Superior temporal gyrus (tissue), 1 donor: ENCODE data around the gene COX10.
"Not testable (repeated sequence)": the region's sequence is repeated elsewhere in the genome, so short reads cannot be mapped to it uniquely, and the experiment has no call there.

Experiments used
- DNase-seq: peaks from one replicate; pipeline ENCODE4 v3.0.0-alpha.2; 2016; ENCODE audit errors: extremely low spot score

COX10 gene

DNA sequence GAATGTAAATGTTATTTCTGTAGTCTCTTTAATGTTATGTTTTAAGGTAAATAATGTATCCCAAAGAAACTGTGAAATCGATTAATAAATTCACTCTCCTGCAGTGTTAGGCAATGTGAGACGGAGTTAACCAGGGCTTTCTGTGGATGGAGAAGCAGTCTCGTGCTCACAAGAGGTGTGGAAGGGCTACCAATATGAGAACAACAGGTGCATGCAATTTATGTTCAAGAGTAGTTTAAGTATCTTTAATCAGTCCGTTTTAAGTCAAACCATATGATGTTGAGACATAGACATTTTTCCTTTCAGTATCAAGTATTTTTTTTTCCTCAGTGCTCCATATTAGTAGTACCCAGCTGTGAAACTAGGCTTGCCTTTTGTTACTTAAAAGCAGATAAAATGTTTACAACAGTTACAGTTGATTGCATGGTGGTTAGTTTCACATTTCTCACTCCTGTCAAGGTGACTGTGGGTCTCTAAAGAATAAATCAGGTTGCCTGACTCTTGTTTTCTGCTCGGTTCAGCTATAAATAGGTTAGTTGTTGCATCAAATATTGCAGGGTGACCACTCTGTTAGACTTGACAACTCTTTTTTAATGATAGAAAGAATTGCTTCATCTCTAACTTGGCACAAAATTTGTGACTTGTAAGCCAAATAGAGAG is 54.4 kb downstream of the COX10 start:
- DNase-seq: no peak

DNA sequence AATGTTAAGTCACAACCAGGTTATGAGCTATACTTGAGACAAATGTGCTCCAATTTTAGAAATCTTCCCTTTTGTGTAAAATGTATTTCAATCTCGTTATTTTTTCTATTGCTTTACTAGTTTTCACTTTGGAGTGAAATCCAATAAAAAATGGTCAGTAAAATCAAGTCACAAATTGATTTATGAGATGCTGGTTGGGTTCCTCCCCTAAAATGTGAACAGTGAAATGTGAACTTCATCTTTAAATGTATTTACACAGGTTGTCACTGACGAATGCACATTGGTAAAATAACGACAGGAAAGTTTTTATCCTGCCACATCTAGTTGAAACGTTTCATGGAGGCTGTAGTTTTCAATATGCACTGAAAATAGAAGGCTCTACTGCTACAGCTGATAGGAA is 55.5 kb downstream of the COX10 start:
- no peak for DNase-seq

- peak; percentile 22 for DNase-seq
Observed at GRCh38 chr17:14125518-14126137, 56.3 kb downstream of the COX10 start.

GRCh38 chr17:14133104-14133503 is 63.8 kb downstream of the COX10 start:
- DNase-seq: no peak

DNA sequence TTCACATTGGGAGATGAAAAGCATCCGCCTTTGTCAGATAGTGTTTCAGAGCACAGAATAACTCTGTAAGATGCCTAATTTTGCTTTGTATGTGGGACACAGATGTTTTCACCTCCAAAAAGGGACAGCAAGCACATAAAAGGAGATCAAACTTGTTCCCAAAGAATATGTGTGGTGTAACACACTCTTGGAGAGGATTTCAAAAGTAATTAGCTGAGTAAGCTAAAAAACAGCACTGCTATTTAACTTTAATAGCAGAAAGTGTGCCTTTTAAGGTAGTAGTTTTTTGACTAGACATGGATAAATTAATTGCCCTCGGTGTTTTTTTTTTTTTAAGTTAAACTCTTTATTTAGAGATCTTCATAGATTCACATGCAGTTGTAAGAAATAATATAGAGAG is 65.2 kb downstream of the COX10 start:
- peak; percentile 20 for DNase-seq

DNA sequence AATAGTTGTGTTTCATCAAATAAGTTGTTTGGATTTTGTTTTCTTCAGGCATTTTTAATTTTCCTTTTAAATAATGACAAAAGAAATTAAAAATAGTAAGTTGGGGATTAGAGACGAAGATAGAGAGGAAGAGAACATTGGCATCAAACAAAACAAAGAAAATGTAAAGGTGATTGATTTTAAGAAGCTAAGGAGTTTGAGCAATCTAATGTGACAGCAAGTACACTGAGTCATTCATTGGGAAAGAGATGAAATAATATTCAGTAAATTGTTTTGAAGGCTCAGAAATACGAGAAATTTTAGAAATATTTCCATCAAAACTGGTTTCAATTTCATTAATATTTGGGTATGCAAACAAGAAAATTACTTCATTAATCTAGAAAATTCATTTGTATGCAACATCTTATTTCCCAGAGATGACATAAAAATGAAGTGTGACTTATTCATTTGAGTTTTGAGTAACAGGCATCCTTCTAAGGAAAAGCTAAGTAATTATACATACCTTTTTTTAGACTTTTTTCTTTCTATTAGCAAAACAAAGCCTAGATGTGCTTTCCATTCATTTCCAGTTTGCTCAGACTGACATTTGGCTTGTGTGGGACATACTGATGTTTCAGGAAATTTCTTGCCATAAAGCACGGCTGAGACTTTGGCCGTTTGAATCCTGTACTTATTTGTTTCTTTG is 66.7 kb downstream of the COX10 start:
- DNase-seq: no peak

GRCh38 chr17:14138649-14139048 is 69.3 kb downstream of the COX10 start:
- DNase-seq: no peak

GRCh38 chr17:14143688-14144087 is 74.4 kb downstream of the COX10 start:
- no peak for DNase-seq

DNA sequence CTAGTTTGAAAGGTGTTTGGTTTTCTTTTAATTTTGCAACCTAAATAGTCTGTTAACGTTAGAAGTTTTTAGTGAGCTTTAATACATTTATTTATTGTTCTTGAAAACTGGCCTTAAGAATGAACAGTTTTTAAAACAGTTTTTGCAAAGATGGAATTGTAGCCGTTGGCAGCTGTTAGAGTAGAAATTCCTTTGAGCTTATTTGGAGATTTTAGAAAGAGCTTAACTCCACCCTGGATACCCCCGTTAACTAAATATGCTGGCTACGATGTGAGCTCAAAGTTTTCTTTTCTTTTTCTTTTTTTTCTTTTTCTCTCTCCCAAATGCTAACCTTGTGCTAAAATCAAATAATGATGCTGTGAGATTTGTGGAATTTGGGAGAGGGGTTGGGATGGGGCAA is 75.2 kb downstream of the COX10 start:
- no peak for DNase-seq

- no peak for DNase-seq
Observed at GRCh38 chr17:14149751-14150150, 80.4 kb downstream of the COX10 start.

DNA sequence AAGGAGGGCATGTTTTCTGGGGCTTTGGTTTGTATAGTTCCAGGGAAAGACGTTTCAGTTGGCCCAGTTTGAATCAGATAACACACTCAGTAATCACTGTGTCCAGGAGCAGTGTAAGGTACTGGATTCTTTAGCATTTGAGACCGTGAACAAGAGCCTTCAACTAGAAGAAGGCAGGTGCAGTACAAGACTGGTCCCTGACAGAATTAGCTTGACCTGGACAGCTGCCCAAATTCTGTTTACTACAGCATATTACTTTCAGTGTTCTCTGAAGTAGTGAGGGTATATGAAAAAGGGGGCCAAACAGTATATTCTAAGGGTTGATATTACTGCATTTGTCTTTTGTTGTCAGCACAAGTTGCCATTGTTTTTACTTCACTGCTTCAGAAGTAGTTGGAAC is 81.3 kb downstream of the COX10 start:
- DNase-seq: no peak

DNA sequence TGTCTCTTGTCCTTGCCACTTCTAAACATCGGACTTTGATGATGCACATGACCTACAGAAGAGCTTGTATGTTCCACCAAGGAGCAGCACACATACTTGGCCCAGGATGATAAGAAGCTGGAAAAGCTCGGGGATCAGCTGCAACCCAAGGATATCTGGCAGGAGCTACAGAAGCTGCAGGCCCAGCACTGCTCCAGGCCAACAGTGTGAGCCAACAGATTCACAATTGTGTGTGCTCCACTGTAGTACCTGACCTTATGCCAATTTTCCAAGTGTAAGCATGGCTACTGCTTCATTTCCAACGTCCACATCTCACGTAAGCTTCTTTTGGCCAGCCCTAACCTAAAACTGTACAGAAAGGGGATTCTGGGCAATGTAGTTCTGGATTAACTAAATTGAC is 83.4 kb downstream of the COX10 start:
- no peak for DNase-seq

GRCh38 chr17:14153374-14153773 is 84.1 kb downstream of the COX10 start:
- DNase-seq: no peak

DNA sequence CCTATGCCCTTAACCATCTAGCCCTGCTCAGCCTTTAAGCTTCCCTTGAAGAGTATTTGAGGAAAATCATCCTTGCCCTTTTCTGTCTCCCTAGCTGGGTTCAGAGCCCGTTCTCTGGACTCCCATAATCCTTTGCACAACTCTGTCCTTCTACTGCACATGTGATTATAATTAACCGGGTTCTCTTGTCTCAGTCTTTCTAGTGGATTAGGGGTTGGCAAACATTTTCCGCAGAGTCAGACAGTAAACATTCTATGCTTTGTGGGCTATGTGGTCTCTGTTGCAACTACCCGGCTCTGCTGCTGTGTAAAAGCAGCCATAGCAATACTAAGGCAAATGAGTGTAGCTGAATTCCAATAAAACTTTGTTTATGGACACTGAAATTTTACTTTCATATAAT is 87.4 kb downstream of the COX10 start:
- no peak for DNase-seq

DNA sequence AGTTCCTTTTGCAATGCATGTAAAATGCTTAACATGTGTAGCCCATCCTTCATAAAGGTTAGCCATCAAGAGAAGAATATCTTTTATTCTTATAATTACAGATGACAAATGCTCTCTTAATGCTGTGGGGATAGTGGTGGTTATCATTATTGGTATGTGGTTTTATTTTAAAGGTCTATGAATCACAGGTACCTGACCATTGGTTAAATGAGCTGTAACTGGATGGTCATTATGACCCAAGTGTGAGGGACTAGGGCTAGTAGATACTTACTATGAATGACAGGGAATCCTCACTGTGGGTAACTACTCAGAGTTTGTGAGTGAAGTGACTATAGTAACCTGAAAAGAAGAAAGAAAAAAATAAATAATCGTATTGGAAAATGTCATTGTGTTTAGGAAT is 88.5 kb downstream of the COX10 start:
- no peak for DNase-seq

DNA sequence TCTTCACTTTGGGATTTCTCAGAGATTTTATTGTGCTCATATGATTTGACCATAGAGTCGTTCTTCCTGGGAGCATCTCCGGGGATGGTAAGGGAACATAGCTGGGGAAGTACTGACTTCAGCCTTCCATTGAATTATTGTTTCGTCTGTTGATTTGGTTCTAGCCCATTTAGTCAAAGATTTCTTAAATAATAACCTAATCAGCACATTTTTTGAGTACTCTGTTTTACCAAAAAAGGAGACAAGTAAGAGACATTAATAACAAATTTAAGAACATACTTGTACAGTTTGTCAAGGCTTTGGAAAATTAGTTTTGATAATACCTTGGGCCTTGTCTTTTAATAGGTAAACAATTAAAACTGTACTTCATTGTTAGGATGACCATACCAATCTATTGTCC is 89.4 kb downstream of the COX10 start:
- no peak for DNase-seq

DNA sequence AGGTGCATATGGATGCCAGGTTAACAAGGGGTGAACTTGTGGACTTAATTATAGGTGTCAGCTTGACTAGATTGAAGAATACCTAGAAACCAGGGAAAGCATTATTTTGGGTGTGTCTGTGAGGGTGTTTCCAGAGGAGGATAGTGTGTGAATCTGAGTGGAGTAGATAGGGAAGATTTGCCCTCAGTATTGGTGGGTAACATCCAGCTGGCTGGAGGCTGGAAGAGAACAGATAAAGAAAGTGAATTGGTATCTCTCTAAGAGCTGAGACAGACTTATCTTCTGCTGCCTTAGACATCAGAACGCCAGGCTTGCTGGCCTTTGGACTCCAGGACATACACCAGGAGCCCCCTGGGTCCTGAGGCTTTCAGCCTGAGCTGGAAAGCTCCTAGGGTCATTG is 92.1 kb downstream of the COX10 start:
- DNase-seq: no peak

- DNase-seq: no peak
Observed at GRCh38 chr17:14165616-14166015, 96.3 kb downstream of the COX10 start.

DNA sequence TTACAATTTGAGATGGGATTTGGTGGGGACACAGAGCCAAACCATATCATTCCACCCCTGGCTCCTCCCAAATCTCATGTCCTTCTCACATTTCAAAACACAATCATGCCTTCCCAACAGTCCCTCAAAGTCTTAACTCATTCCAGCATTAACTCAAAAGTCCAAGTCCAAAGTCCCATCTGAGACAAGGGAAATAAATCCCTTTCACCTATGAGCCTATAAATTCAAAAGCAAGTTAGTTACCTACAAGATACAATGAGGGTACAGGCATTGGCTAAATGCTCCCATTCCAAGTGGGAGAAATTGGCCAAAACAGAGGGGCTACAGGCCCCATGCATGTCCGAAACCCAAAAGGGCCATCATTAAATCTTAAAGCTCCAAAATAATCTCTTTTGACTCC is 98.5 kb downstream of the COX10 start:
- not testable (repeated sequence) for DNase-seq

- DNase-seq: no peak
Observed at GRCh38 chr17:14168582-14168981, 99.3 kb downstream of the COX10 start.

- no peak for DNase-seq
Observed at GRCh38 chr17:14169287-14169686, 100.0 kb downstream of the COX10 start.

DNA sequence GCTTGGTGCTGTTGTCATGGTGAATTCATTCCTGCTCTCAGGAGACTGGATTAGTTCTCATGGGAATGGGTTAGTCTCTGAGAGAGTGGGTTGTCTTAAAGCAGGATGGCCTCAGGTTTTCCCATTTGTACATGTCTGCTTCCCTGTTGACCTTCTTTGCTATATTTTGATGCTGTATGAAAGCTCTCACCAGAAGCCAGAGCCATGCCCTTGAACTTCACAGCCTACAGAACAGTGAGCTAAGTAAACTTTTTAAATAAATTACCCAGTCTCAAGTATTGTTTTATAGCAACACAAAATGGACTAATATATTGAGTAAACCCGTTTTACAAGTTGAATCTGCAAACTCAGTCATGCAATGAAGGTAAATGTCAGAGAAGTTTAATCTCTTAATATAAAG is 100.6 kb downstream of the COX10 start:
- DNase-seq: no peak

DNA sequence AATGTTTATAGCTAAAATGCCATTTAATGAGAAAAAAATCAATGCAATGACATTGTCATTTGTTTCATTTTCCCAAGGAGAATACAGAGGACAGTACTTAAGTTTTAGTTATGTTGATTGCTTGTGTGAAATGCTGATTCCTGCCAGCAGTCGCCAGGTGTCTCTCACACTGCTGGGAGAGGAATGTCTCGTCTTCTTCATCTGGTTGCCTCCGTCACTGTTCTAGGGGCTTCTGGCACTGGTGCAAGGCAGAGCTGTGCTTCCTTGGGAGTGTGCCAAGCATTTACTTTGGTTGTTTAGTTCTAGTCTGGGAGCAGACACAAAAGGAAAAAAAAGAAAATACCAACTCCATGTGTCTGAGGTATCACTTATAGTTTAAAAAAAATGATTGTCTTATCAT is 107.7 kb downstream of the COX10 start:
- DNase-seq: peak; percentile 6
